Measurements from ENCODE around the gene SP3. TPM values are rescaled to one million over a fixed set of nuclear protein-coding genes. Genes with fewer than 3 reads are reported as not detected.

The SP3 gene
- total RNA-seq, 1 donor = 129 TPM

- TF ChIP-seq, protein P1, sequence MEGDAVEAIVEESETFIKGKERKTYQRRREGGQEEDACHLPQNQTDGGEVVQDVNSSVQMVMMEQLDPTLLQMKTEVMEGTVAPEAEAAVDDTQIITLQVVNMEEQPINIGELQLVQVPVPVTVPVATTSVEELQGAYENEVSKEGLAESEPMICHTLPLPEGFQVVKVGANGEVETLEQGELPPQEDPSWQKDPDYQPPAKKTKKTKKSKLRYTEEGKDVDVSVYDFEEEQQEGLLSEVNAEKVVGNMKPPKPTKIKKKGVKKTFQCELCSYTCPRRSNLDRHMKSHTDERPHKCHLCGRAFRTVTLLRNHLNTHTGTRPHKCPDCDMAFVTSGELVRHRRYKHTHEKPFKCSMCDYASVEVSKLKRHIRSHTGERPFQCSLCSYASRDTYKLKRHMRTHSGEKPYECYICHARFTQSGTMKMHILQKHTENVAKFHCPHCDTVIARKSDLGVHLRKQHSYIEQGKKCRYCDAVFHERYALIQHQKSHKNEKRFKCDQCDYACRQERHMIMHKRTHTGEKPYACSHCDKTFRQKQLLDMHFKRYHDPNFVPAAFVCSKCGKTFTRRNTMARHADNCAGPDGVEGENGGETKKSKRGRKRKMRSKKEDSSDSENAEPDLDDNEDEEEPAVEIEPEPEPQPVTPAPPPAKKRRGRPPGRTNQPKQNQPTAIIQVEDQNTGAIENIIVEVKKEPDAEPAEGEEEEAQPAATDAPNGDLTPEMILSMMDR (IDR thresholded peaks at IDR 0.05; ENCODE audit: insufficient read depth, low read depth, low read length) = no peak
- no peak overlapping the region for H3K4me3 ChIP-seq (ENCODE audit: low read depth, low read length)
- DNase-seq (ENCODE audit: low read depth) = no peak
Observed at GRCh38 chr2:173983391-173983871, 18.3 kb upstream of the SP3 start.

GRCh38 chr2:173982918-173983317 is 17.7 kb upstream of the SP3 start:
- TF ChIP-seq, protein P1 (IDR thresholded peaks at IDR 0.05; ENCODE audit: insufficient read depth, low read depth, low read length) = no peak
- no peak for DNase-seq (ENCODE audit: low read depth)
- no peak overlapping the region for H3K4me3 ChIP-seq (ENCODE audit: low read depth, low read length)

DNA sequence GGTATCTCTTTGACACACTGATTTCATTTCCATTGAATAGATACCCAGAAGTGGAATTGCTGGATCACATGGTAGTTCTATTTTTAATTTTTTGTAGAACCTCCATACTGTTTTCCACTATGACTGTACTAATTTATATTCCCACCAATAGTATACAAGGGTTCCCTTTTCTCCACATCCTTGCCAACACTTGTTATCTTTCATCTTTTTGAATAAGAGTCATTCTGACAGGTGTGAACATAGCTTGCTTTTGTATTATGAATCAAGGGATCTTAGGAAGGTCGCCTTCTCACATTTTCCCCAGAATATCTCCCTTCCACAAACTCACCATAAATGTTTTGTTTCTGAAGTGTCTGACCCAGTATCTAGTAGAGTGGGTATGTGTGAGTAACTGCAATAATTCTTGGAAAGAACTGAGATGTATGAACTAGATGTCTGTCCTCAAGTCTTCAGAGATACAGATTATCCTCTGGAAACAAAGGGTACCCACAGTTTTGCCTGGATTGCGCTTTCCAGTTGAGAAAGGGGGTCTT is 17.1 kb upstream of the SP3 start:
- TF ChIP-seq, protein P1 (IDR thresholded peaks at IDR 0.05; ENCODE audit: insufficient read depth, low read depth, low read length) = no peak
- DNase-seq (ENCODE audit: low read depth) = no peak
- no peak overlapping the region for H3K4me3 ChIP-seq (ENCODE audit: low read depth, low read length)

DNA sequence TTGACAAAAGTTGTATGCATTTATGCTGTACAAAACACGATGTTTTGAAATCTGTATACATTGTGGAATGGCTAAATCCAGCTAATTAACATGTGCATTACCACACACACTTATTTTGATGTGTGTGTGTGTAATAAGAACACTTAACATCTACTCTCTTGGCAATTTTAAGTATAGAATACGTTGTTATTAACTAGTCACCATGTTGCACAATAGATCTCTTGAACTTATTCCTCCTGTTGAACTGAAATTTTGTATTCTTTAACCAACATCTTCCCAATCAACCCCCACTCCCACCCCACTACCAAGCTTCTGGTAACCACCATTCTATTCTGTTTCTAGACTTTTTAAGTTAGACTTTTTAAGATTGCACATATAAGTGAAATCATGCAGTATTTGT is 16.3 kb upstream of the SP3 start:
- DNase-seq (ENCODE audit: low read depth) = no peak
- TF ChIP-seq, protein P1 (IDR thresholded peaks at IDR 0.05; ENCODE audit: insufficient read depth, low read depth, low read length) = no peak
- no peak overlapping the region for H3K4me3 ChIP-seq (ENCODE audit: low read depth, low read length)

DNA sequence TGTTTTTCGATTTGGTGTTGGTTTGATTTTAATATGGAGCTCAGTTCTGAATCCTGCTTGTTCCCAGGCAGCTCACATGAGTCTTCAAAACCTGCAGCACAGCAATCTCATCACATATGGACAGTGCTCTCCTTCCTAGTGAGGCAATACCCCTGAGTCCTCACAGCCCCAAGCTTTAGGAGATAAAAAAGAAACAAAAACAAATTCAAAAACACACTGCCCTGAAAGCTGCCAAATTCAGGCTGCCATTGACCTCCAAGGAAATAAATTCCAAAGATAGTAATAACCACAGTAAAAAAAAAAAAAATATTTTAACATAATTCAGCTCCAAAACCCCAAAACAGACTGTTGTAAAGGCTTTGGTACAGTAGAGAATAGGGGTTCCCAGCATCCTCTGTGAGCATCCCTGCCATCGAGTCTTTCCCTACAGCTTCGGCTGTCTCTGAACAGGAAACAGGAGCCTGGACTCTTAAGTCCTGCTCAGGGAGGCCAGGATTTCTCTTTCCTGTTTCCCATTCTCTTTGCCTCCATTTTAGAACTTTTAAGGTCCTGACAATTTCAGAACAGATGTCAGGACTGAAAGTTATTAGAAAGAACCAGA is 14.7 kb upstream of the SP3 start:
- peak; percentile 84 for DNase-seq (ENCODE audit: low read depth)
- TF ChIP-seq, protein P1 (IDR thresholded peaks at IDR 0.05; ENCODE audit: insufficient read depth, low read depth, low read length) = no peak
- H3K4me3 ChIP-seq (ENCODE audit: low read depth, low read length) = no peak overlapping the region

- no peak overlapping the region for H3K4me3 ChIP-seq (ENCODE audit: low read depth, low read length)
- no peak for DNase-seq (ENCODE audit: low read depth)
- TF ChIP-seq, protein P1 (IDR thresholded peaks at IDR 0.05; ENCODE audit: insufficient read depth, low read depth, low read length) = no peak
Observed at GRCh38 chr2:173978447-173978846, 13.3 kb upstream of the SP3 start.

DNA sequence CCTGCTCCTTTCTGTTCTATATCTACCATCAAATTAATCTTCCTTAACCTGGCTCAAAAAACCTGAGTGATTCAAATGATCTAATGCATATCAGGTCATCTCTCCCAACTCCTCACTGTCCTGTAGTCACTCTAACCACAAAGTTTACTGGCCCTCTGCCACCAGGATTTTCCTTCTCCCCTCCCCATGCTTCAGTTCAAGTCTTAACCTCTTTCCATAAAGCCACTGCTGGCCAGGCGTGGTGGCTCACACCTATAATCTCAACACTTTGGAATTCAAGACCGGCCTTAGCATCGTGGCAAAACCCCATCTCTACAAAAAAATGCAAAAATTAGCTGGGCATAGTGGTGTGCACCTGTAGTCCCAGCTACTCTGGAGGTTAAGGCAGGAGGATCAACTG is 7.5 kb upstream of the SP3 start:
- DNase-seq (ENCODE audit: low read depth) = no peak
- TF ChIP-seq, protein P1 (IDR thresholded peaks at IDR 0.05; ENCODE audit: insufficient read depth, low read depth, low read length) = no peak
- H3K4me3 ChIP-seq (ENCODE audit: low read depth, low read length) = no peak overlapping the region

All from fibroblast of villous mesenchyme (primary cell).